Measurements from ENCODE around the gene SLC8A2.

Gene SLC8A2

DNA sequence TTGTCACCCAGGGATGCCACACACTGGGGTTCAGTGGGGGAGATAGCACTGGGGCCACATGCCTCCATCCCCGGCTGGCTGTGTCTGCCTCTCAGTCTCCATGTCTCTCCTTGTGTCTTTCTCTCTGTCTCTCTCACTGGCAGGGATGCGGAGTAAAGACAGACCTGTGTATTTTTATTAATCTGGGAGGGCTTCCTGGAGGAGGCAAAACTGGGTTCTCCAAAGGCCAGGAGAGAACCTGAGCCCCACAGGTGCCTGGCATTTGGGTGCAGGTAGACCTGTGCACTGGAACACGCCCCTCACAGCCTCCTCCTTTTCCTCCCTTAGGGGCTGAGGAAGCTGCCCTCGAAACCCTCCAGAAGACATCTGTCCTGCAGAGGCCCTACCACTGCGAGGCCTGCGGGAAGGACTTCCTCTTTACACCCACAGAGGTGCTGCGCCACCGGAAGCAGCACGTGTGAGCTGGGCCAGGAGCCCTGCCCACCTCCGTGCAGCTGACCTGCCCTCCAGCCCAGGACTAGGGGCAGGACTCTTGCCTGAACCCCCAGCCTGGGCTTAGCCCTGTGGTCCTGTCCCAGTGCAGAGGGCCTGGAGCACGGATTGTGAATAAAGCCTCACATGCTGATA, 89.9 kb downstream of the SLC8A2 start:
- TF ChIP-seq TAF1 (IDR thresholded peaks at IDR 0.05; ENCODE audit: low read depth) (no peak), CREB1 (IDR thresholded peaks at IDR 0.05; ENCODE audit: low read depth) (no peak), NFIC (IDR thresholded peaks at IDR 0.05) (no peak), EP300 (IDR thresholded peaks at IDR 0.05; ENCODE audit: borderline replicate concordance) (no peak)
- TF ChIP-seq, protein P1, sequence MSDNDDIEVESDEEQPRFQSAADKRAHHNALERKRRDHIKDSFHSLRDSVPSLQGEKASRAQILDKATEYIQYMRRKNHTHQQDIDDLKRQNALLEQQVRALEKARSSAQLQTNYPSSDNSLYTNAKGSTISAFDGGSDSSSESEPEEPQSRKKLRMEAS (IDR thresholded peaks at IDR 0.05) = no peak
- TF ChIP-seq, protein P2, sequence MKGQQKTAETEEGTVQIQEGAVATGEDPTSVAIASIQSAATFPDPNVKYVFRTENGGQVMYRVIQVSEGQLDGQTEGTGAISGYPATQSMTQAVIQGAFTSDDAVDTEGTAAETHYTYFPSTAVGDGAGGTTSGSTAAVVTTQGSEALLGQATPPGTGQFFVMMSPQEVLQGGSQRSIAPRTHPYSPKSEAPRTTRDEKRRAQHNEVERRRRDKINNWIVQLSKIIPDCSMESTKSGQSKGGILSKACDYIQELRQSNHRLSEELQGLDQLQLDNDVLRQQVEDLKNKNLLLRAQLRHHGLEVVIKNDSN (IDR thresholded peaks at IDR 0.05) = no peak
- TF ChIP-seq, protein P3, sequence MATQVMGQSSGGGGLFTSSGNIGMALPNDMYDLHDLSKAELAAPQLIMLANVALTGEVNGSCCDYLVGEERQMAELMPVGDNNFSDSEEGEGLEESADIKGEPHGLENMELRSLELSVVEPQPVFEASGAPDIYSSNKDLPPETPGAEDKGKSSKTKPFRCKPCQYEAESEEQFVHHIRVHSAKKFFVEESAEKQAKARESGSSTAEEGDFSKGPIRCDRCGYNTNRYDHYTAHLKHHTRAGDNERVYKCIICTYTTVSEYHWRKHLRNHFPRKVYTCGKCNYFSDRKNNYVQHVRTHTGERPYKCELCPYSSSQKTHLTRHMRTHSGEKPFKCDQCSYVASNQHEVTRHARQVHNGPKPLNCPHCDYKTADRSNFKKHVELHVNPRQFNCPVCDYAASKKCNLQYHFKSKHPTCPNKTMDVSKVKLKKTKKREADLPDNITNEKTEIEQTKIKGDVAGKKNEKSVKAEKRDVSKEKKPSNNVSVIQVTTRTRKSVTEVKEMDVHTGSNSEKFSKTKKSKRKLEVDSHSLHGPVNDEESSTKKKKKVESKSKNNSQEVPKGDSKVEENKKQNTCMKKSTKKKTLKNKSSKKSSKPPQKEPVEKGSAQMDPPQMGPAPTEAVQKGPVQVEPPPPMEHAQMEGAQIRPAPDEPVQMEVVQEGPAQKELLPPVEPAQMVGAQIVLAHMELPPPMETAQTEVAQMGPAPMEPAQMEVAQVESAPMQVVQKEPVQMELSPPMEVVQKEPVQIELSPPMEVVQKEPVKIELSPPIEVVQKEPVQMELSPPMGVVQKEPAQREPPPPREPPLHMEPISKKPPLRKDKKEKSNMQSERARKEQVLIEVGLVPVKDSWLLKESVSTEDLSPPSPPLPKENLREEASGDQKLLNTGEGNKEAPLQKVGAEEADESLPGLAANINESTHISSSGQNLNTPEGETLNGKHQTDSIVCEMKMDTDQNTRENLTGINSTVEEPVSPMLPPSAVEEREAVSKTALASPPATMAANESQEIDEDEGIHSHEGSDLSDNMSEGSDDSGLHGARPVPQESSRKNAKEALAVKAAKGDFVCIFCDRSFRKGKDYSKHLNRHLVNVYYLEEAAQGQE (IDR thresholded peaks at IDR 0.05; ENCODE audit: low read depth) = no peak

DNA sequence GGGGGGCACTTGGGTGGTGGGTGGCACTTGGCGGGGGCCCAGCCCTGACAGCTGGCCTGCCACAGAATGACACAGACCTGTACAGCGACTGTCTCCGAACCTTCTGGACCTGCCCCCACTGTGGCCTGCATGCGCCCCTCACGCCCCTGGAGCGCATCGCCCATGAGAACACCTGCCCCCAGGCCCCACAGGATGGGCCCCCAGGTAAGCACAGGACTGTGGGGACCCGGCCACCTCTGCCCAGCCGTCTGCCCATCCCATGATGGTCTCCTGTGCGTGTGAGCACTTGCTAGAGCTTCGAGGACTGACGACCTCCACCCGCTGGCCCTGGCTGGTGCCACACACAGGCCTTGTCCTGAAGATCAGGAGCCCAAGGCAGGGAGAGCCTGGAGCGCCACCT, 90.6 kb downstream of the SLC8A2 start:
- TF ChIP-seq TEAD4 (IDR thresholded peaks at IDR 0.05) (no peak), FOXM1 (IDR thresholded peaks at IDR 0.05; ENCODE audit: borderline replicate concordance, low read depth) (no peak), EP300 (IDR thresholded peaks at IDR 0.05; ENCODE audit: borderline replicate concordance) (no peak), CREB1 (IDR thresholded peaks at IDR 0.05; ENCODE audit: low read depth) (no peak), TCF12 (IDR thresholded peaks at IDR 0.05; ENCODE audit: low read depth) (no peak), NFIC (IDR thresholded peaks at IDR 0.05) (no peak), EGR1 (IDR thresholded peaks at IDR 0.05) (no peak), CEBPB (IDR thresholded peaks at IDR 0.05) (no peak), ZBTB7A (IDR thresholded peaks at IDR 0.05; ENCODE audit: low read depth) (no peak), TAF1 (IDR thresholded peaks at IDR 0.05; ENCODE audit: low read depth) (no peak), YY1 (IDR thresholded peaks at IDR 0.05; ENCODE audit: low read depth) (no peak), RAD21 (IDR thresholded peaks at IDR 0.05; ENCODE audit: low read depth) (no peak)
- TF ChIP-seq, protein P2 (IDR thresholded peaks at IDR 0.05) = no peak
- TF ChIP-seq, protein P3 (IDR thresholded peaks at IDR 0.05; ENCODE audit: low read depth) = no peak
- TF ChIP-seq, protein P1 (IDR thresholded peaks at IDR 0.05) = no peak

DNA sequence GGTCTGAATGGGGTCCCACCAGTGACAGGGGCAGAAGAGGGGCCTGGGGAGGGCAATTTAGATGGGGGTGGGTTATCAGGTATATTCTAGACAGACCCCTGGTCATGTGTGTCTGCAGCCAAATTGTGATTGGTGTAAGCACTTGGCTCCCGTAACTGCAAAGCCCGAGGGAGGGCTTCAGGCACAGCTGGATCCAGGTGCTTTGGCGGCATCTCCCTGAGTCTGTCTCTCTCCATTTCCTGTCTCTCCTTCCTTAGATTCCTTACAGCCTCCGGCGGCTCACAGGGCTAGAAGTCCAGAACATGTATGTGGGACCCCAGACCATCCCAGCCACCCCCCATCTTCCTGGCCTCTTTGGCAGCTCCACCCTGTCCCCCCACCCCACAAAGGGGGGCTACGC, 91.1 kb downstream of the SLC8A2 start:
- TF ChIP-seq ZBTB7A (IDR thresholded peaks at IDR 0.05; ENCODE audit: low read depth) (no peak), YY1 (IDR thresholded peaks at IDR 0.05; ENCODE audit: low read depth) (no peak), TAF1 (IDR thresholded peaks at IDR 0.05; ENCODE audit: low read depth) (no peak), TCF12 (IDR thresholded peaks at IDR 0.05; ENCODE audit: low read depth) (no peak), NFIC (IDR thresholded peaks at IDR 0.05) (no peak), TEAD4 (IDR thresholded peaks at IDR 0.05) (no peak), EP300 (IDR thresholded peaks at IDR 0.05; ENCODE audit: borderline replicate concordance) (no peak), CEBPB (IDR thresholded peaks at IDR 0.05) (no peak), RAD21 (IDR thresholded peaks at IDR 0.05; ENCODE audit: low read depth) (no peak), CREB1 (IDR thresholded peaks at IDR 0.05; ENCODE audit: low read depth) (no peak)
- TF ChIP-seq, protein P3 (IDR thresholded peaks at IDR 0.05; ENCODE audit: low read depth) = no peak
- TF ChIP-seq, protein P2 (IDR thresholded peaks at IDR 0.05) = no peak

DNA sequence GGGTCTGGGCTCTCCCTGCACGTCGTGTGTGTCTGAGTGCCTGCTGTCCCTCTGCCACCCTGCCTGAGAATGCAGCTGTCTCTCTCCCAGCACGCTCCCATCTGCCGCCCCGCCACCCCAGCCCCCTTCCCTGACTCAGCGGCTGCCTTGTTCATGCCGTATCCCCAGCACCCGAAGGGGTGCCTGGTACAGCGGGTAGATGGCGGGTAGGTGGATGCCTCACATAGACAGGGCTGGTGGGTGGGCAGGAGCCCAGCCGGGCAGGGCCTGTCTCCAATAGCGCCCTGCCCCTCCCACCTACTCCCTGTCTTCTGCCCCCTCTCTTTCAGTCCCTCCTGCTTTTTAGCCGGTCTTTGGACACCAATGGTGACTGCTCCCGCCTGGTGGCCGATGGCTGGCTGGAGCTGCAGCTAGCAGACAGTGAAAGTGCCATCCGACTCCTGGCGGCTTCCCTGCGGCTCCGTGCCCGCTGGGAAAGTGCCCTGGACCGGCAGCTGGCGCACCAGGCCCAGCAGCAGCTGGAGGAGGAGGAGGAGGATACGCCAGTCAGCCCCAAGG, 92.2 kb downstream of the SLC8A2 start:
- TF ChIP-seq, protein P3 (IDR thresholded peaks at IDR 0.05; ENCODE audit: low read depth) = no peak
- TF ChIP-seq RAD21 (IDR thresholded peaks at IDR 0.05; ENCODE audit: low read depth) (no peak), TAF1 (IDR thresholded peaks at IDR 0.05; ENCODE audit: low read depth) (no peak), EGR1 (IDR thresholded peaks at IDR 0.05) (no peak), TCF12 (IDR thresholded peaks at IDR 0.05; ENCODE audit: low read depth) (no peak), CREB1 (IDR thresholded peaks at IDR 0.05; ENCODE audit: low read depth) (no peak), EP300 (IDR thresholded peaks at IDR 0.05; ENCODE audit: borderline replicate concordance) (no peak), YY1 (IDR thresholded peaks at IDR 0.05; ENCODE audit: low read depth) (no peak), NFIC (IDR thresholded peaks at IDR 0.05) (no peak)
- TF ChIP-seq, protein P1 (IDR thresholded peaks at IDR 0.05) = no peak

Data from Ishikawa (cell line).